GM12872 (cell line): ENCODE data around the gene ACSF3.

Experiments used
- CTCF ChIP-seq: IDR thresholded peaks from 3 replicates; pipeline ENCODE4 v1.5.1; 2011; ENCODE audit warnings: low read depth, mild to moderate bottlenecking, low read length, moderate library complexity; ENCODE audit not compliant: insufficient read depth

Gene ACSF3

GRCh38 chr16:89114159-89114981 is 20.7 kb downstream of the ACSF3 start:
- no peak for TF ChIP-seq CTCF

- TF ChIP-seq CTCF: no peak
Observed at GRCh38 chr16:89115216-89115861, 21.7 kb downstream of the ACSF3 start.

- TF ChIP-seq CTCF: no peak
Observed at GRCh38 chr16:89116341-89117226, 22.9 kb downstream of the ACSF3 start.

GRCh38 chr16:89117227-89117974 is 23.7 kb downstream of the ACSF3 start:
- TF ChIP-seq CTCF: no peak

GRCh38 chr16:89117975-89118289 is 24.3 kb downstream of the ACSF3 start:
- no peak for TF ChIP-seq CTCF

- TF ChIP-seq CTCF: no peak
Observed at GRCh38 chr16:89118361-89119165, 24.9 kb downstream of the ACSF3 start.
